HG02610 (cell line): ENCODE measurements around the gene DCC.

Experiments
- ATAC-seq: cut with Tn5 transposase; IDR thresholded peaks from one replicate; pipeline ENCODE4 v1.9.1; 2021; ENCODE audit warnings: mild to moderate bottlenecking, moderate library complexity; ENCODE audit not compliant: unreplicated experiment

Gene DCC

GRCh38 chr18:52339891-52340371 lies at the start of gene DCC:
DCC (plus strand) TSS chr18:52340197; CDS start chr18:52340788, 591 bp downstream.
- peak; percentile 45 for ATAC-seq

- no peak for ATAC-seq
These were observed 29.3 kb upstream of the DCC start for GRCh38 chr18:52310651-52311050.

GRCh38 chr18:52311331-52311730 lies 28.7 kb upstream of the DCC start:
- no peak for ATAC-seq

GRCh38 chr18:52312346-52312745 lies 27.7 kb upstream of the DCC start:
- ATAC-seq, result no peak

- ATAC-seq, result no peak
These were observed 26.8 kb upstream of the DCC start for GRCh38 chr18:52313213-52313612.

- no peak for ATAC-seq
These were observed 20.5 kb upstream of the DCC start for GRCh38 chr18:52319424-52319983.

GRCh38 chr18:52322307-52322706 lies 17.7 kb upstream of the DCC start:
- ATAC-seq, result no peak

GRCh38 chr18:52323802-52324201 lies 16.2 kb upstream of the DCC start:
- no peak for ATAC-seq

- no peak for ATAC-seq
These were observed 14.0 kb upstream of the DCC start for GRCh38 chr18:52325997-52326396.

GRCh38 chr18:52333860-52334259 lies 6.1 kb upstream of the DCC start:
- no peak for ATAC-seq

GRCh38 chr18:52334307-52334706 lies 5.7 kb upstream of the DCC start:
- no peak for ATAC-seq

GRCh38 chr18:52334896-52335295 lies 5.1 kb upstream of the DCC start:
- ATAC-seq, result no peak

GRCh38 chr18:52337276-52337675 lies 2.7 kb upstream of the DCC start:
- ATAC-seq, result no peak

- no peak for ATAC-seq
These were observed 557 bp downstream of the DCC start for GRCh38 chr18:52340406-52341102.

GRCh38 chr18:52341103-52341432 lies 1.1 kb downstream of the DCC start:
- ATAC-seq, result no peak

GRCh38 chr18:52341608-52342381 lies 1.8 kb downstream of the DCC start:
- no peak for ATAC-seq

- ATAC-seq, result no peak
These were observed 2.5 kb downstream of the DCC start for GRCh38 chr18:52342456-52342855.

- no peak for ATAC-seq
These were observed 3.1 kb downstream of the DCC start for GRCh38 chr18:52343138-52343537.

GRCh38 chr18:52343731-52344340 lies 3.8 kb downstream of the DCC start:
- ATAC-seq, result no peak

- no peak for ATAC-seq
These were observed 4.9 kb downstream of the DCC start for GRCh38 chr18:52344881-52345280.

- ATAC-seq, result no peak
These were observed 5.4 kb downstream of the DCC start for GRCh38 chr18:52345428-52345827.

- ATAC-seq, result no peak
These were observed 8.2 kb downstream of the DCC start for GRCh38 chr18:52348209-52348608.
